ENCODE data around the gene MLIP.

- TF ChIP-seq RAD21 (IDR thresholded peaks at IDR 0.05; ENCODE audit: low read depth) (no peak), CREB1 (IDR thresholded peaks at IDR 0.05; ENCODE audit: low read depth) (no peak)
Observed at GRCh38 chr6:54288474-54288873, 177.2 kb downstream of the MLIP start.

All from Ishikawa (cell line).